SKM-1 (cell line): ENCODE measurements around the gene PLD3.
"Not testable (repeated sequence)": the region's sequence is repeated elsewhere in the genome, so short reads cannot be mapped to it uniquely, and the experiment has no call there.

Experiments
- DNase-seq: peaks from one replicate; lab custom pipeline; 2025; ENCODE audit not compliant: unreplicated experiment; lab: John Stamatoyannopoulos, UW

The PLD3 gene

DNA sequence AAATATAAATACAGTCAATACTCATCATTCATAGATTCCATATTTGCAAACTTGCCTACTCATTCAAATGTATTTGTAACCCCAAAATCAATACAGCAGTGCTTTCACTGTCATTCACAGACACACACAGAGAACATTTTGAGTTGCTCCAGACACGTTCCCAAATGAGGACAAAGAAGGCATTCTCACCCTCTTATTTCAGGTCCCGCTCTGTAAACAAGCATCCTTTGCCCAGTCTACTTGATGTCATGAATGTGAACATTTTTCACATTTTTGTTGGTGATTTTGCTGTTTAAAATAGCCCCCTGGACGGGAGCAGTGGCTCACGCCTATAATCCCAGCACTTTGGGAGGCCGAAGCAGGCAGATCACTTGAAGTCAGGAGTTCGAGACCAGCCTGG, 15.8 kb upstream of the PLD3 start:
- DNase-seq = no peak

GRCh38 chr19:40333083-40333482, 15.4 kb upstream of the PLD3 start:
- DNase-seq = not testable (repeated sequence)

- no peak for DNase-seq
Observed at GRCh38 chr19:40335101-40335500, 13.4 kb upstream of the PLD3 start.

- DNase-seq = no peak
Observed at GRCh38 chr19:40335855-40336600, 12.5 kb upstream of the PLD3 start.

DNA sequence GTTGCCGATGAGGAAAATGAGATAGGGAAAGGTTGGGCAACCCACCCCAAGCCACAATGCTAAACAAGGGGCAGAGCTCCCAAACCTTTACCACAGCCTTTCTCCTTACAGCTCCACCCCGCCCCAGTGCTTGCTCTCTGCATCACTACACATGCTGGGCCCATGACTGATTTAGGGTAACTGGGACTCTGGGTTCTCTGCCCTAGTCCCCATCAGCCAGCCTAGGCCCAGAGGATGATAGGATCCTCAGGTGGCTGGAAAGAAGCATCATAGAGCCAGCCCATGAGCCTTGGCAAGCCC, 11.9 kb upstream of the PLD3 start:
- no peak for DNase-seq

DNA sequence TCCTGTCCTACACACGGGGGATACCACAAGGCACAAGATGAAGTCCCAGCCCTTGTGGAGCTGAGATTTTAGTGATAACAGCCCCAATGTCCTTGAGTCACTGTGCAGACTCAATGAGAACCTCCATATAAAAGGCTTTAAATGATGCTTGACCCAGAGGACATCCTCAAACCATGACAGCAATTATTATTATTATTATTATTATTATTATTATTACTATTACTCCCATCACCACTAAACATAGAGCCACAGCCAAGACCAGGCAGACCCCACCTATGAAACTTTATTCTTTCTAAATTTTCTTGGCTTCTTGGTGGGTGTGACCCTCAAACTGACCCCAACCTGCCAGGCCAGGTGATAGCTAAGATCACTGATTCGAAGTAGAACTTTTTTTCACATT, 11.4 kb upstream of the PLD3 start:
- no peak for DNase-seq

GRCh38 chr19:40337594-40337993, 10.9 kb upstream of the PLD3 start:
- no peak for DNase-seq

DNA sequence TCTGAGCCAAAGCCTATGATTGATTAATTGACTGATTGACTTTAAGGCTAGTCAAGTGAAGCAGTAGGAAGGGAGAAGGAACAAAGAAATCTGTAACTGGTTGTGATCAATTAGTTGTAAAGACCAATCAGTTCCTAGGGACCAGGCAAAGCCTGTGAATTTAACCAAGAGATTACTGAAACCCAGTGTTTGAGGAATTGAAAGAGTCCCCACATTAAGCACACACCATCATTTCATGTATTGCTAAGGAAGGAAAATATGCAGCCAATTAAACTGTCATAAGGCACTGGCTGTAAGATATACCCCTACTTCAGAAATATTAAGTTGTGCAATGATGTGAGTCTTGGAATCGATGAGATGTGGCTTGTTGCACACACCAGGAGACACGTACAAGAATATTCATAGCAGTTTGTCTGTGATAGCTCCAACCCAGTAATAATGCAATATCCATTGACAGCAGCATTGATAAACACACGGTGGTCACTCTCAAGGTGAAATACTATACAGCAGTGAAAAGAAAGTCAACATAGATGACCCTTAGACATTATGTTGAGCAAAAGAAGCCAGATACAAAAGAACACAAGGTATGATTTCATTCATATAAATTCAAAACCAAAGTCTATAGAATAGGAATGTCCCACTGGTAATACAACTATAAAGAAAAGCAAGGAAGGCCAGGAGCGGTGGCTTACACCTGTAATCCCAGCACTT, 9.3 kb upstream of the PLD3 start:
- DNase-seq = no peak

DNA sequence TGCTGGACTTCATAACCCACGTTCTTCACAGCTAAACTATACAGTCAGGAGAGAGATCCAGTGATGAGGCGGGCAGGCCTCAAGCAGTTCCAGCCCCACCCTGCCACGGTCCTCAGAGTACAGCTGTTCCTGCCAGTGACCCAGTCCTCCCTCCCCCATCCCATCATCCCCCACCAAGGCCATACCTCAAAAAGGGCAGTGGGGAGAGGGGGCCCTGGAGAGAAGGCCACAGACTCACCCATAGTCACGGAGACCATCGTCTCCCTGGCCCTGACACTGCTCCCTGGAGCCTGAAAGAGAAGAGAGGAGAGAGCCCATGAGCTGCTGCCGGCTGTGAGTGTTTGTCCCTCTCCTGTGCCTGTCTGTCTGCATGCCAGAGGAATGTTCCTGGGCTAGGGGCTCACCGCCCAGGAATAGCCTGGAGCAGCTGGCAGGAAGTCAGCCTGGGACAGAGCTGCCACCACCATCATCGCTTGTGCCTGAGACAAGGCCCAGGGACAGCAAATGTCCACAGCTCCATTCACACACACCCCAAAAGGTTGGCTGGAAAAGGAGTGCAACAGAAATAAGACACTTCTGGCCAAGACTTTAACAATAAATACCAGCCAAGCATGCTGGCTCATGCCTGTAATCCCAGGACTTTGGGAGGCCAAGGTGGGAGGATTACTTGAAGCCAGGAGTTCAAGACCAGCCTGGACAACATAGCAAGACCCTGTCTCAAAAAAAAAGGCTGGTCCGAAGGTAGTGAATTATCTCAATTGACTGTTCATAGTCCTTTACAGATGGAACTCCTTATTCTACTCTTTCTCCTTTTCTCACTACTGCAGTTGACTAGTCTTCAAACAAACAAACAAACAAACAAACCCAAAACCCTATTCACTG, 6.7 kb upstream of the PLD3 start:
- DNase-seq = no peak

DNA sequence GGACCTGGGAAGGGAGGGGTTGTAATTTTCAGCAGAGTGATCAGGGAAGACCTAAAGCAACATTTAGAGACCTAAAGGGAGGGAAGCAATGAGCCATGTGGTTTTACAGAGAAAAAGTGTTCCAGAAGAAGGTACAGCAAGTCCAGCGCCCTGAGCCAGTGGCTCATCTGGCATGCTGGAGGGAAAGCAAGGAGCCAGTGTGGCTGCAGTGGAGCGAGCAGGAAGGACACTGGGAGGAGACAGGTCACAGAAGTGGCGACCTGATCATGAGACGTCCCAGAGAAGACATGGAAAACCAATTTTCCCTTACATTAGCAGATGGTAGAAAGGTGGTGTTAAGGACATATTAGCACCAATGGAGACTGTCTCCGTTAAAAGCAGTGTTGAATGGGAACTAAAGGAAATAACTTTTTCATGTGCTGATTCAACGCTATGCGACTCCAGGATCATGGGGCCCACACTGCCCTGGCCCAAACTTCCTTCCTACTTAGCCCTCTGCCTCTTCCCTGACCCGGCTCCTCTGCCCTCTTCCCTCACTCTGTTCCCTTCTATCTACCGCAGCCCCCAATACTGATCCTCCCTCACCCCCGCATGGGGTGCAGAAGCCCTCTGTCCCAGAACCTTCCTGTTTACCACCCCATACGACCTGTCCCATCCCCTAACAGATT, 5.7 kb upstream of the PLD3 start:
- no peak for DNase-seq

DNA sequence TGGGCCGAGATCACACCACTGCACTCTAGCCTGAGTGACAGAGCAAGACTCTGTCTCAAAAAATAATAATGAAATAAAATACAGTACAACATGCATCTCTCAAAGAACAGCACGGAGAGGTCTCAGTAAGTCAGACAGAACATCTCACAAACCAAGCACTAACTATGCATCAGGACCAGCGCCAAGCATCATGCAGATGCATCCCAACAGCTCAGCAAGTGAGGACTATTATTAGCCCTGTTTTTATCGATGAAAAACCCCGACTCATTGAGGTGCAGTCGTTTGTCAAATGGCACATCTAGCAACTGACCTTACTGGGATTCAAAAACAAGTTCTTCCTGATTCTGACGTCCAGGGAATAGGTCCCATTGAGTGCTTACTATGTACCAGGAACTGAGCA, 4.1 kb upstream of the PLD3 start:
- no peak for DNase-seq

GRCh38 chr19:40348961-40349507, 539 bp downstream of the PLD3 start:
- no peak for DNase-seq

GRCh38 chr19:40355975-40356680, 7.6 kb downstream of the PLD3 start:
- no peak for DNase-seq

DNA sequence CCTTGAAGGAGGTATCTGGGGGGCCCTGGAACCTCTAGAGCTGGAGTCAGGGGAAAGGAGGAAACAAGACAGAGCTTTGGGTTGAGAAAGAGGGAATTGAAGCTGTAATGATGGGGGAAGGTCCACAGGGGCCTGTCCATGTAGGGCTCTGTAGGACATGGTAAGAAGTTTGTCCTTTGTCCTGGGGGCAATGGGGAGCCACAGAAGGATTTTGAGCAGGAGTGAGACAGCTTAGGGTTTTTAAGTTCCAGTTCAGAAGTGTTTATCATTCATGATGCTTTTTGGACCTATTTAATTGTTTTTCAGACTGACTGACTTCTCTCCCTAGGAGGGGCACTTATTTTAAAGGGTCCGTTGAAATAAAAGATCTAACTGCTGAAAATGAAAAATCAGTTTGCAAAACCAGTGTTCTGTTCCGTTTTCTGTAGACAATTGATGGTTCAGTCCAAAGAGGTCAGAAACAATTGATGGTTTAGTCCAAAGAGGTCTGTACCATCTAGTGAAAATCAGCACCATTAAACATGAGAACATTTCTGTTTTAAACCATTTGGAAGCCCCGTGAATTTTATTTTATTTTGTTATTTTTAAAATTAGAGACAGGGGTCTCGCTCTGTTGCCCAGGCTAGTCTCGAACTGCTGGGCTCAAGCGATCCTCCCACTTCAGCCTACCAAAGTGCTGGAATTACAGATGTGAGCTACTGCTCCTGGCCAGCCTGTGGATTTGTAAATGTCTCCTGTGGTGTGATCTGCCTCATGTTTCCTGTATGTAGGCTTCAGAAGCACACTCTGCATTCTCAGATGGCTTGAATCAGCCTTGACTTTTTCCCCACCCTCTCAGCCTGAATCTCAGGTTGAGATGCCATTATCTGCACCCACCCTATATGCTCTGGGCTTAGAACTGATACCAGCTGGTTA, 8.4 kb downstream of the PLD3 start:
- no peak for DNase-seq

DNA sequence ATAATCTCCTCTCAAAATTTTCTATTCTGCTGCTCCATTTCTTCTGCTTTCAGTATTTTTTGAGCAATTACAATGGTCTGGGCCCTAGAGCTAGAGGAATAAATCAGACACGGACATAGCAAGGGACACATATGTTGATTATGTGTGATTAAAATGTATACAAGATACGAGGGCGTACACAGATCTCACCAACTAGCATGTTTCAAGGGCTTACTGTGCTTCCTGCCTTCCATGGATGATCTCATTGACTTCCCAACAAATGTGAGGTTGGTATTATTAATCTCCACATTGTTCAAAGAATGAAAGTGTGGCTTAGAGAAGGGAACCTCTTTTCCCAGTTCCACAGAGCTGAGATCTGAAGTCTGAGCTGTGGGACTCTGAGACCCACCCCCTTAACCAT, 9.1 kb downstream of the PLD3 start:
- no peak for DNase-seq

GRCh38 chr19:40358773-40359172, 10.3 kb downstream of the PLD3 start:
- peak; percentile 20 for DNase-seq

- DNase-seq = no peak
Observed at GRCh38 chr19:40360020-40360707, 11.7 kb downstream of the PLD3 start.

DNA sequence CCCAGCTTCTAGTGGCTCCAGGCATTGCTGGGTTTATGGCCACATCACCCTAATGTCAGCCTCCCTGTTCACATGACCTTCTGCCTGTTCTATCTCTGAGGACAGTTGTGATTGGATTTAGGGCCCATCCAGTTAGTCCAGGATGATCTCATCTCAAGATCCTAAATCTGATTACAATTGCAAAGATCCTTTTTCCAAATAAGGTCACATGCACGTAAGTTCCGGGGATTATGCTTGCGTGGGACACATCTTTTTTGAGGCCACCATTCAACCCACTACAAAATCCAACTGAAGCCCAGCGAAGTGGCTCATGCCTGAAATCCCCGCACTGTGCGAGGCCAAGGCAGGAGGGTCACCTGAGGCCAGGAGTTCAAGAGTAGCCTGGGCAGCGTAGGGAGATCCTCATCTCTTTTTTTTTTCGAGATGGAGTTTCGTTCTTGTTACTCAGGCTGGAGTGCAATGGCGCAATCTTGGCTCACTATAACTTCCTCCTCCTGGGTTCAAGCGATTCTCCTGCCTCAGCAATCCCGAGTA, 12.3 kb downstream of the PLD3 start:
- DNase-seq = peak; percentile 10

- no peak for DNase-seq
Observed at GRCh38 chr19:40362160-40362559, 13.7 kb downstream of the PLD3 start.
